HG03521 (cell line): ENCODE measurements around the gene EIF1AD.

ENCODE experiments used
- ATAC-seq: cut with Tn5 transposase; IDR thresholded peaks from one replicate; pipeline ENCODE4 v1.9.1; 2021; ENCODE audit warnings: mild to moderate bottlenecking, moderate library complexity; ENCODE audit not compliant: unreplicated experiment

Gene EIF1AD

DNA sequence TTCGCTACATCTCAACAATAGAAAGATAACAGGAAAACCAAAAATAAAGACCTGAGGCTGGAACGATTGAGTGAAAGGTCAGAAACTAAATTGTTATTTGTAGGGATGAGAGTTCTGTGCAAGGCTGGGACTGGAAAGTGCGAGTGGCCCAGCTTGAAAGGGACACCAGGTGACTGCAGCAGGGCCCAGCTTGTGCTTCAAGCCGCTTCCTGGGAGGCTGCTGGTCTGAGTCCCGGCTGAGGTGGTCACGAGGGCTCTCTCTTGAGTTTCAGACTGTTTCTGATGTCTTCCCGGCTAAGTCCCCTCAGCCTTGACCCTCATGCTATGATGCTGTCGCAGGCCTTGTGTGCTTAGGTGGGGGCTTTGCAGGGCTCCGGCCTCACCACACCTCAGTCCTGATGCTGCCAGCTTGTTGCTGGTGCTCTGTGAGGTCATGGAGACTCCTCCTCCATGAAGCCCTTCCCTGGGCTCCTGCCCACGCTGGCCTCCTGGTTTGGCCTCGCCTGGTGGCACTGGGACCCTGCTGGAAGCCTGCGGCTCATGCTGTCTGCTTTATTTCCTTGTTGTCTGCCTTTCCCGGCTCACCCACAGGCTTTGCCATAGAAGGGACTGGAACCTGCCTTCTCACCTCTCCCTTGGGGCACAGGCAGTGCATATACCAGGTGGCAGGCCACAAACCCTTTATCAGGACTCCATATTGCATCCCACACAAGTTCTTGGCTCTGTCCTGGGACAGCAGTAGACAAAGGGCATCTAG lies 4.4 kb upstream of the EIF1AD start:
- ATAC-seq: no peak

GRCh38 chr11:66004186-66004585 lies 2.2 kb upstream of the EIF1AD start:
- ATAC-seq: no peak

DNA sequence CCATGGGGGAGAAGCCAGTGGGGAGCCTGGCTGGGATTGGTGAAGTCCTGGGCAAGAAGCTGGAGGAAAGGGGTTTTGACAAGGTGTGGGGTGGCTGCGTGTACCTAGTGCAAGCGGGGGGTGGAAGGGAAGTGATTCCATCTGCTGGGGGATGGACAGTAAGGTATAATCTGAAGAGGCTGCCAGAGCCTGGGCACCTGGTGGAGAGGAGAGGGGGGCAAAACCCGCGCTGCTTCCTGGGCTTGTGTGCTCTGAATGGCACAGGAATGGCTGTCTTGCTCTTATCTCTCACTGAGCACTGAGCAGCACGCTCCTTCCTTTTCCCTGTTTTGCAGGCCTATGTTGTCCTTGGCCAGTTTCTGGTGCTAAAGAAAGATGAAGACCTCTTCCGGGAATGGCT lies 1.3 kb upstream of the EIF1AD start:
- no peak for ATAC-seq

- peak; percentile 45 for ATAC-seq
Observed at GRCh38 chr11:66002648-66003225, 780 bp upstream of the EIF1AD start.

DNA sequence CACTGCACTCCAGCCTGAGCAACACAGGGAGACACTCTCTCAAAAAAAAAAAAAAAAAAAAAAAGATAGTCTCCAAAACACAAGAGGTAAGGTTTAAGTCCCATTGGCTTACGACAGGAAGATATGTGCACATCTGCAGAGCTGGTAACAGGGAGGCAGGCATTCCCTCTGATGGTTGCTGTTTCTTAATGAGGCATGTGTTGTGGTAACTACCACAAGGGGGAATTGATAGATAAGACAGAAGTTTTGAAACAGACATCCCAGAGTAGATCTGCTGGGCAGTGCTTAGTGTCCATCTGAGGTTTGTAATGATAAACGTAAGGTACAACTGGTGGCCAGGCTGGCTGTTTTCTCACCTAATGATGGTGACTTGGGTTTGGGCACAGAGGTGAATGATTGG lies 4.7 kb downstream of the EIF1AD start:
- ATAC-seq: no peak

DNA sequence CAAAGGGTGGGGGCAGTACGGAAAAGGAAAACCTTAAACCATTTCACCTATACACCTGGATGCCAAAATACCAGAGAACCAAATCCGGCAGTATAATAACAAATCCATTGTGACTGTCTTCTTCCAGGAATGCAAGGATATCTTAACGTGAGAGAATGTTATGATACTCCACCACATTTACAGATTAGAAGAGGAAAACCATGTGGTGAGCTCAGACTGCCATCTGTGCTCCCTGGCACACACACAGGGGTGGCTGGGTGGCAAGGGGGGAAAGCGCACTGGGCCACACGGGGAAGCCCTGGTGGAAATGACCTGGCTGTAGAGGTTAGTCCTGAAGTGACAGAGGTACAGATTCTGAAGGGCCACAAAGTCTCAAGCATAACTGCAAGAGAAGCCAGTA lies 9.9 kb downstream of the EIF1AD start:
- no peak for ATAC-seq

DNA sequence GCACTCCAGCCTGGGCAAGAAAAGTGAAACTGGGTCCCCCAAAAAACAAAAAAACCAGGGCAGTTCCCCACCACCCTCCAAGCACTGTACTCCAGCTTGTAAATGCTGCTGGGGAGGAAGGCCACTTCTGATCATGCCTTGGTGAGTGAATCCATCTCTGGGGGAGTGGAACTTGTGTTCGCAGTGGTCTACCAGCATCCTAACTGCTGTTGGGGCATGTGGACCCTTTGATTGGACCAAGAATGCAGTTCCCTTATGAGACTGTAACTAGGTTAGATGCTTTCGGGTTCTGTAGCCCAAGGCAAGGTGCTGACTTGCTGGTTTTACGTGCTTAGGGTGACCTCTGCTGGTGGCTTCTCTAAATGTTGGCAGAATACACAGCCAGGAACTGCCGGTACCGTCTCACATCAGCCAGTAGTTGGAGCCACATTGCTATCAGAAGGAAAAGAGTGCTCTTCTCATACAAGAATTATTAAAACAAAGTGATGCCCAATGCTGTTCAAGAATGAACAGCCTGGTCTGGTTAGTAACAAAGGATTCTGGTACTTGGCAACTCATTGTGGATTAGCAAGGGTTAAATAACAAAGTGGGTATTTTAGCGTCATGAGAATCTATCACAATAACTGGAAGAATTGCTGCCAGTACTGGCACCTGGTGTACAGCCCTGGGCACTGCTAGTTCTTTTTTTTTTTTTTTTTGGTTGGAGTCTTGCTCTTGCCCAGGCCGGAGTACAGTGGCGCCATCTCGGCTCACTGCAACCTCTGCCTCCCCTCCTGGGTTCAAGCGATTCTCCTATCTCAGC lies 13.0 kb downstream of the EIF1AD start:
- peak; percentile 87 for ATAC-seq

DNA sequence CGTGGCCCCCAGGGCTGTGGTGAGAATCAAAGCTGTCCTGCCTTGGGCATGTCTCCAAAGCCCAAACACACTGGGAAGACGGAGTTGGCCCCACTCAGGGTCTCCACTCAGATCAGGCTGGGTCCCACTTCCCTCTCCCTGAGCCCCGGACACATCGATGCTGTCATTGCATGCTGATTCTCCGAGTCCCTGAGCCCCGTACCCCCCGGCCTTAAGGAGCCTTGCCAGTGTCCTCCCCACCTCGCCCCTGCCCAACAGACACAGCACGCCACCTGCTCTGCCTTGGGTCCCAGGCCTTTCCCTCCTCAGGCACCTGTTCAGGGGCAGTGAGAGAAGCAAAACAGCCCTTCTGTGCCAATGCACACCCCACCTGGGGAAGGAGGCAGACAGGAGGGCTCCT lies 14.6 kb downstream of the EIF1AD start:
- ATAC-seq: no peak

DNA sequence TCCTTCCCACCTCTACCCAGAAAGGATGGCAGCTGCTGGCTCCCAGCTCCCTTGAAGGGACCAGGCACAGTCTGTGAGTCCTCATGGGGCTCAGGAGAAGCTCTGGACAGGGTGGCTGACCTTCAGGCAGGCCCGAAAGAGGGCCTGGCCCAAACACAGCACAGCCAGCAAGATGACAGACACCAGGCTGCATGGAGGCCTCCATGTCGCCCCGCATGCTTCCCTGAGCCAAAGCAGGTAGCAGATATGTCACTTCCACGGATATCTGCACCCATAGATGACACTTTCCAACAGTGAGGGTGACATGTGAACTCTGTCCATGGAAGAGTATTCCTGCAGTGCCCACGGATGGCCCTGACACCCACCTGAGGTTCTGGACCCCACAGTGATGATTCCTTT lies 18.4 kb downstream of the EIF1AD start:
- ATAC-seq: no peak

DNA sequence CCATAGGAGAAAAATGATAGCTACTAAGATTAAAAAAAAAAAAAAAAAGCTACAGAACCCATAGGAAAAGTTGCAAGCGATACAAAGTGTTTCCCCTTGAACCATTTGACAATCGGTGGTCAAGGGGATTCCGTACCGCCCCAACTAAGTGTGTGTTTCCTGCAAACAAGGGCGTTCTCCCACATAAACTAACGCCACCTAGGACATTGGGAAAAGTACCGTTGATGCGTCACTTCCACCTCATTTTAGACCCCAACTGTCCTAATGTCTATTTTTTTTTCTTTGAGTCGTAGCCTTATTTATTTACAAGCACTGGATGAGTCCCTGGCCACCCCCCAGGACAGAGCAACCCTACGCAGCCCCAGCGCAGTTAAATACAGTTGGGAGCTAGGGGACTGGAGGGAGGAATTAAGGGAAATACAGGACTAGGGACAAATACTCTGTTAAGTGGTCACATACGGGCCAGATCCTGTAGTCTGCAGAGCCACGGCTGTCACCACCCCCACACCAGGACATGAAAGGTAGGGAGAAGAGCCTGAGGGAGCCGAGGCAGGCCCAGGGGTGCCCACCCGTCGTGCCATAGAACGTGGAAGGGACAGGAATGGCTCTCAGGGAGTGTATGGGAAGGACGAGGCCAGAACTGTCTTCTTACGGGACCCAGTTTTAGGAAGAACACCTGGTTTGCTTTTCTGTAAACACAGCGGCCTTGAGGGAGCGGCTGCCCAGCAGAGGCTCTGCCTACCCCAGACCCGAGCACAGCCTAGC lies 19.0 kb downstream of the EIF1AD start:
- no peak for ATAC-seq

GRCh38 chr11:65981972-65982823 lies 19.8 kb downstream of the EIF1AD start:
- ATAC-seq: no peak

DNA sequence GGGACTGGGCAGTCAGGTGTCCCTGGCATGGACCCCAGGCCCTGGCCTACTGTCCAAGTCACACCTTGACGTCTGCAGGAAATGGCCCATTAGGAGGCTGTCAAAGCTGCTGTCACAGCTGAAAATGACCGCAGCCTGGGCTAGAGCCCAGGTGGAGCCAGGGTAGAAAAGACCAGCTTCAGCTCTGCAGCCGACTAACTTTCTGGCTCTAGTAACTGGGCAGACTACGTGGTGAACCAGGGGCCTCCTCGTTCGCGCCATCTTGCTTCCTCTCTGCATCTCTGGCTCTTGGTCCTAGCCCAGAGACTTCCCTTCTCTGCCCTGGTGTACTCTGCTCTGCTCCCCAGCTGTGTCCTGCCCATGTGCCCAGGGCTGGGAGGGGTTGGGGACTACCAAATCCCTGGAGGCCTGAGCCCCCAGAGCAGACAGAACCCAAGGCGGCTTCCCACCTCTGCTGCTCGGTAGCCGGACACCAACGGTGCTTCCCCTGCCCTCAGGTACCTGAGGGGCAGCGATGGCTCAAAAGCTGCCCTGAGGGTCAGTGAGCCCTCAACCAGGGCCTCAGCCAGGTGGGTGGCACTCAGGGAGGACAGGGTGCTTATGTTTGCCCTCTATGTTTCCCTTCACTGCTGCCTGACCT lies 20.7 kb downstream of the EIF1AD start:
- ATAC-seq: no peak

- no peak for ATAC-seq
Observed at GRCh38 chr11:65979261-65979759, 22.6 kb downstream of the EIF1AD start.

DNA sequence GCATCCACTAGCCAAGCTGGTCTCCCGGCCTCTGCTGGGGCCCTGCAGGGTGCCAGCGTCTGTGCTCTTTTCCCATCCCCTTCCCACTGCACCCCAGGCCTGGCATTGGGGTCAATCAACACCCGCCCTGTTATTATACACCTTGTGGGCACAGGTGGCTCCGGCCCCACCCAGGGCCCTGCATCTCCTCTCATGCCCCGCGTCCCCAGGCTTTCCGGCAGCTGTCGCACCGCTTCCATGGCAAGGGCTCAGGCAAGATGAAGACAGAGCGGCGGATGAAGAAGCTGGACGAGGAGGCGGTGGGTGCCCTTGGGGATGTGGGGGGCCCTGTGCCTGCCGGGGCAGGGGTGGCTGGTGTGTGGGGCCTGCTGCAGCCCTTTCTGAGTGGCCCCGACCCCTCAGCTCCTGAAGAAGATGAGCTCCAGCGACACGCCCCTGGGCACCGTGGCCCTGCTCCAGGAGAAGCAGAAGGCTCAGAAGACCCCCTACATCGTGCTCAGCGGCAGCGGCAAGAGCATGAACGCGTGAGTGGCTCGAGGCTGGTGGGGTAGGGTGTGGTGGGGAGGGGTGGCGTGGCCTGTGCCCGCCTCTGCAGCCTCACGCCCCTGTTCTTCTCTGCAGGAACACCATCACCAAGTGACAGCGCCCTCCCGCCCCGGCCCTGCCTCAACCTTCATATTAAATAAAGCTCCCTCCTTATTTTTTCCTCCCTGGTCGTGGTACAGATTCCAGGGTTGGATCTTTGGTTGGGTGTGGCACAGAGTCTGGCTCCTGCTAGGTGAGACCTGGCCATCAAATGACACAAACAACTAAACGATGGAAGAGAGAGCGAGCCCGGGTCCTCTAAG lies 23.3 kb downstream of the EIF1AD start:
- no peak for ATAC-seq

DNA sequence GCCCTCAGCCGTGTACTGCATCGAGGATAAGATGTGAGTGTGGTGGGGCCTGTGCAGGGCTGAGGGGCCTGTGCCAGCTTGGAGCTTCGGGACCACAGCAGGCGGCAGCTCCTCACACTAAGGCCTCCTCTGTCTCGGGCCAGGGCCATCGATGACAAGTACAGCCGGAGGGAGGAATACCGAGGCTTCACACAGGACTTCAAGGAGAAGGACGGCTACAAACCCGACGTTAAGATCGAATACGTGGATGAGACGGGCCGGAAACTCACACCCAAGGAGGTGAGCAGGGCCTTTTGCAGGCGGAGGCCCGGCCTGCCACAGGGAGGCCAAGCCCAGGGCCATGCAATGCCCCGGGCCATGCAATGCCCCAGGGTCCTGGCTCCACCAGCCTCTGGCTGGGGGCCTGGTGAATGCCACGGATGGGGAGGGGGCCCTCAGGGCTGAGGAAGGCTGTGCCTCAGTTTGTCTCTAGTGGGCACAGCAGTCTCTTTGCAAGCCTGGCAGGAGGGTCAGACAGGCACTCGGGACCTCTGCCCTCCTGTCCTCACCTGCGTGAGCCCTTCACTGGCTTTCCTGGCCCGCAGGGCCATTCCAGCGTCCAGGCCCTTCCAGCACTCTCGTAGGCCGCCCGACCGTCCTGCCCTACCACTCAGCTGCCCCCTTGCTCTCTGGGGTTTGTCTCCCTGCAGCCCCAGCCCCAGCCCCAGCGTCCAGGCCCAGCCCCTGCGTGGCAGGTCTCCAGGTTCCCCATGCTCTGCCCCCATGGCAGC lies 24.2 kb downstream of the EIF1AD start:
- ATAC-seq: no peak

DNA sequence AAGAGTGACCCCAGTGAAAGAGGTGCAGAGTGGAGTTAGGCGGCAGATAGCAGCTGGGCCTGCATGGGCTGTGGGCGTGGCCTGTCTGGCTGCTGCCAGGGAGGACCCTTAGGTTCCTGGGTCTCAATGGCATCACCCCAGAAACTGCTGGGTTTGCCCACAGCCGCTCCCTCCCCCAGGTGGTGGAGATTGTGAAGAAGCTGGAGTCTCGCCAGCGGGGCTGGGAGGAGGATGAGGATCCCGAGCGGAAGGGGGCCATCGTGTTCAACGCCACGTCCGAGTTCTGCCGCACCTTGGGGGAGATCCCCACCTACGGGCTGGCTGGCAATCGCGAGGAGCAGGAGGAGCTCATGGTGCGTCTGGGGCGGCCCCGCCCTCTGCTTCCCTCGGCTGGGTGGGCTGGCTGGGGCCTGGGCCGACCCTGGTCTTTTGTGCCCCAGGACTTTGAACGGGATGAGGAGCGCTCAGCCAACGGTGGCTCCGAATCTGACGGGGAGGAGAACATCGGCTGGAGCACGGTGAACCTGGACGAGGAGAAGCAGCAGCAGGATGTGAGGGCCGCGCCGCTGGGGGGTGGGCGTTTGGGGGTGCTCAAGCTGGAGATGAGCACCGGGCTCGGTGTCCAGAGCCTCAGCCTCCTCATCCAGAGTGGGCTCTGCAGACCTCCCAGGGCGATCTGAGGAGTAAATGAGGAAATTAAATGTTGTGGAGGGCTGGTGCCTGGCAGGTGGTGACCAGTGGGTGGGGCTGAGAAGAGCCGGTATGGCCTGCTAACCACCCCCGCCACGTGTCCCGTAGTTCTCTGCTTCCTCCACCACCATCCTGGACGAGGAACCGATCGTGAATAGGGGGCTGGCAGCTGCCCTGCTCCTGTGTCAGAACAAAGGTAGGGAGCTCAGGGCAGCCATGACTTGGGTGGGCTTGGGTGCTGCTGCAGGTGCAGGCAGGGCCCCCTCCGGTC lies 25.5 kb downstream of the EIF1AD start:
- ATAC-seq: no peak

GRCh38 chr11:65975771-65976170 lies 26.2 kb downstream of the EIF1AD start:
- ATAC-seq: no peak
